ENCODE data around the gene TEFM. TPM values are rescaled to one million over a fixed set of nuclear protein-coding genes. Genes with fewer than 3 reads are reported as not detected.
"Not testable (repeated sequence)": the region's sequence is repeated elsewhere in the genome, so short reads cannot be mapped to it uniquely, and the experiment has no call there.

TEFM gene
- total RNA-seq, 1 donor from 2014 or later = 19.5 TPM

GRCh38 chr17:30913955-30914354 is 7.9 kb upstream of the TEFM start:
- H3K9me3 Mint-ChIP-seq = no peaks in the 10 kb centered on the region
- intact Hi-C loops (cut with micrococcal nuclease) = no loop called here

GRCh38 chr17:30910151-30910550 is 4.1 kb upstream of the TEFM start:
- H3K36me3 Mint-ChIP-seq (ENCODE audit: low read depth); intact Hi-C loops (cut with micrococcal nuclease); H3K27ac Mint-ChIP-seq; H3K27me3 Mint-ChIP-seq (ENCODE audit: insufficient read depth); H3K4me3 Mint-ChIP-seq; H3K9me3 Mint-ChIP-seq; DNase-seq (ENCODE audit: low spot score): not testable (repeated sequence)
- H3K4me1 Mint-ChIP-seq (ENCODE audit: low read depth) = peaks cover 19% of the 10 kb centered on the region

More at GRCh38 chr17:30913955-30914354, 7.9 kb upstream of the TEFM start:
- peaks cover 8% of the 10 kb centered on the region for H3K27me3 Mint-ChIP-seq (ENCODE audit: insufficient read depth)
- DNase-seq (ENCODE audit: low spot score) = no peak
- H3K36me3 Mint-ChIP-seq (ENCODE audit: low read depth) = no peaks in the 10 kb centered on the region
- H3K4me1 Mint-ChIP-seq (ENCODE audit: low read depth) = peaks cover 3% of the 10 kb centered on the region
- no peak overlapping the region for H3K27ac Mint-ChIP-seq
- no peak overlapping the region for H3K4me3 Mint-ChIP-seq

GRCh38 chr17:30908717-30909420 is 2.8 kb upstream of the TEFM start:
- Mint-ChIP-seq H3K4me1 (ENCODE audit: low read depth) (peaks cover 25% of the 10 kb centered on the region), H3K36me3 (ENCODE audit: low read depth) (peaks cover 5% of the 10 kb centered on the region), H3K27me3 (ENCODE audit: insufficient read depth) (no peaks in the 10 kb centered on the region), H3K4me3 (peak overlapping the region; percentile 57), H3K27ac (no peak overlapping the region), H3K9me3 (no peaks in the 10 kb centered on the region)
- no peak for DNase-seq (ENCODE audit: low spot score)
- intact Hi-C loops (cut with micrococcal nuclease) = no loop called here

- Mint-ChIP-seq H3K36me3 (ENCODE audit: low read depth) (peaks cover 20% of the 10 kb centered on the region), H3K4me3 (peak overlapping the region; percentile 98), H3K4me1 (ENCODE audit: low read depth) (peaks cover 35% of the 10 kb centered on the region), H3K27ac (peak overlapping the region; percentile 87), H3K9me3 (no peaks in the 10 kb centered on the region), H3K27me3 (ENCODE audit: insufficient read depth) (no peaks in the 10 kb centered on the region)
- DNase-seq (ENCODE audit: low spot score) = peak; percentile 8
- intact Hi-C loops (cut with micrococcal nuclease) = loop anchor here (1.0 to 2.0 kb wide), 5 partner anchors 65 to 467 kb away; partner anchors contain the start of genes ATAD5 and NF1
These were observed 317 bp downstream of the TEFM start for GRCh38 chr17:30905742-30906100.

GRCh38 chr17:30897311-30897710 is 8.7 kb downstream of the TEFM start:
- peaks cover 7% of the 10 kb centered on the region for H3K4me1 Mint-ChIP-seq (ENCODE audit: low read depth)
- no peak for DNase-seq (ENCODE audit: low spot score)
- H3K27ac Mint-ChIP-seq = no peak overlapping the region
- H3K9me3 Mint-ChIP-seq = no peaks in the 10 kb centered on the region
- H3K36me3 Mint-ChIP-seq (ENCODE audit: low read depth) = peaks cover 29% of the 10 kb centered on the region
- intact Hi-C loops (cut with micrococcal nuclease) = no loop called here
- no peaks in the 10 kb centered on the region for H3K27me3 Mint-ChIP-seq (ENCODE audit: insufficient read depth)
- H3K4me3 Mint-ChIP-seq = no peak overlapping the region

- no peak overlapping the region for H3K27ac Mint-ChIP-seq
- H3K4me1 Mint-ChIP-seq (ENCODE audit: low read depth) = peaks cover 5% of the 10 kb centered on the region
- H3K9me3 Mint-ChIP-seq = no peaks in the 10 kb centered on the region
- no peak overlapping the region for H3K4me3 Mint-ChIP-seq
- no peak for DNase-seq (ENCODE audit: low spot score)
- H3K27me3 Mint-ChIP-seq (ENCODE audit: insufficient read depth) = no peaks in the 10 kb centered on the region
- intact Hi-C loops (cut with micrococcal nuclease) = no loop called here
- peaks cover 19% of the 10 kb centered on the region for H3K36me3 Mint-ChIP-seq (ENCODE audit: low read depth)
These were observed 11.8 kb downstream of the TEFM start for GRCh38 chr17:30894236-30894635.

- H3K36me3 Mint-ChIP-seq (ENCODE audit: low read depth) = peaks cover 12% of the 10 kb centered on the region
- H3K9me3 Mint-ChIP-seq = no peaks in the 10 kb centered on the region
- H3K4me1 Mint-ChIP-seq (ENCODE audit: low read depth) = no peaks in the 10 kb centered on the region
- DNase-seq (ENCODE audit: low spot score) = no peak
- no peak overlapping the region for H3K4me3 Mint-ChIP-seq
- intact Hi-C loops (cut with micrococcal nuclease) = no loop called here
- no peaks in the 10 kb centered on the region for H3K27me3 Mint-ChIP-seq (ENCODE audit: insufficient read depth)
- H3K27ac Mint-ChIP-seq = no peak overlapping the region
These were observed 19.9 kb downstream of the TEFM start for GRCh38 chr17:30886187-30886586.

GRCh38 chr17:30869005-30869404 is 37.0 kb downstream of the TEFM start:
- Mint-ChIP-seq H3K27ac (no peak overlapping the region), H3K4me1 (ENCODE audit: low read depth) (no peaks in the 10 kb centered on the region), H3K36me3 (ENCODE audit: low read depth) (peaks cover 29% of the 10 kb centered on the region), H3K27me3 (ENCODE audit: insufficient read depth) (no peaks in the 10 kb centered on the region), H3K4me3 (no peak overlapping the region), H3K9me3 (no peaks in the 10 kb centered on the region)
- DNase-seq (ENCODE audit: low spot score) = no peak
- intact Hi-C loops (cut with micrococcal nuclease) = no loop called here

- DNase-seq (ENCODE audit: low spot score) = no peak
- Mint-ChIP-seq H3K4me3 (no peak overlapping the region), H3K9me3 (no peaks in the 10 kb centered on the region), H3K36me3 (ENCODE audit: low read depth) (peaks cover 20% of the 10 kb centered on the region), H3K4me1 (ENCODE audit: low read depth) (no peaks in the 10 kb centered on the region), H3K27ac (no peak overlapping the region), H3K27me3 (ENCODE audit: insufficient read depth) (no peaks in the 10 kb centered on the region)
- intact Hi-C loops (cut with micrococcal nuclease) = no loop called here
These were observed 41.4 kb downstream of the TEFM start for GRCh38 chr17:30864636-30865035.

- Mint-ChIP-seq H3K4me3 (no peak overlapping the region), H3K9me3 (no peaks in the 10 kb centered on the region), H3K27me3 (ENCODE audit: insufficient read depth) (no peaks in the 10 kb centered on the region), H3K27ac (no peak overlapping the region), H3K36me3 (ENCODE audit: low read depth) (peaks cover 17% of the 10 kb centered on the region), H3K4me1 (ENCODE audit: low read depth) (no peaks in the 10 kb centered on the region)
- DNase-seq (ENCODE audit: low spot score) = no peak
- intact Hi-C loops (cut with micrococcal nuclease) = no loop called here
These were observed 47.3 kb downstream of the TEFM start for GRCh38 chr17:30858556-30859250.

- intact Hi-C loops (cut with micrococcal nuclease) = no loop called here
- Mint-ChIP-seq H3K4me3 (no peak overlapping the region), H3K27me3 (ENCODE audit: insufficient read depth) (no peaks in the 10 kb centered on the region), H3K9me3 (no peaks in the 10 kb centered on the region), H3K36me3 (ENCODE audit: low read depth) (peaks cover 34% of the 10 kb centered on the region), H3K4me1 (ENCODE audit: low read depth) (no peaks in the 10 kb centered on the region), H3K27ac (no peak overlapping the region)
- no peak for DNase-seq (ENCODE audit: low spot score)
These were observed 51.9 kb downstream of the TEFM start for GRCh38 chr17:30854146-30854545.
